Parathyroid adenoma (tissue), 2 donors: Measurements from ENCODE around the gene FBXW7.

Source experiments
- H2AFZ ChIP-seq: fragments of 300-600 bp; sonication (generic); one replicate; pipeline ENCODE4 v1.7.0; 2017; ENCODE audit warnings: antibody characterized with exemption, mild to moderate bottlenecking
- H3K27ac ChIP-seq: fragments of 300-600 bp; sonication (generic); one replicate; pipeline ENCODE4 v1.7.0; 2017
- H3K27me3 ChIP-seq: fragments of 300-600 bp; sonication (generic); one replicate; pipeline ENCODE4 v1.7.0; 2017; ENCODE audit warnings: low read length; ENCODE audit not compliant: control insufficient read depth, insufficient read depth
- H3K36me3 ChIP-seq: fragments of 300-600 bp; sonication (generic); one replicate; pipeline ENCODE4 v1.7.0; 2017; ENCODE audit warnings: low read length; ENCODE audit not compliant: control insufficient read depth, insufficient read depth
- H3K4me1 ChIP-seq: fragments of 300-600 bp; sonication (generic); one replicate; pipeline ENCODE4 v1.7.0; 2017; ENCODE audit warnings: control low read depth
- H3K4me2 ChIP-seq: fragments of 300-600 bp; sonication (generic); one replicate; pipeline ENCODE4 v1.7.0; 2017; ENCODE audit warnings: low read length
- H3K4me3 ChIP-seq: fragments of 300-600 bp; sonication (generic); one replicate; pipeline ENCODE4 v1.7.0; 2017; ENCODE audit warnings: low read depth, low read length
- H3K79me2 ChIP-seq: fragments of 300-600 bp; sonication (generic); one replicate; pipeline ENCODE4 v1.7.0; 2017; ENCODE audit warnings: control low read depth
- H3K9ac ChIP-seq: fragments of 300-600 bp; sonication (generic); one replicate; pipeline ENCODE4 v1.7.0; 2017; ENCODE audit warnings: mild to moderate bottlenecking
- H3K9me3 ChIP-seq: fragments of 300-600 bp; sonication (generic); one replicate; pipeline ENCODE4 v1.7.0; 2017; ENCODE audit warnings: low read length; ENCODE audit not compliant: control insufficient read depth
- CTCF ChIP-seq: fragments of 300-600 bp; sonication (generic); IDR thresholded peaks from one replicate; pipeline ENCODE4 v1.7.0; 2017; ENCODE audit warnings: antibody characterized with exemption, mild to moderate bottlenecking
- donor health status: primary hyperparathyroidism.

FBXW7 gene

GRCh38 chr4:152322656-152323055, 213.2 kb downstream of the FBXW7 start:
- Histone ChIP-seq H3K9me3 (no peaks in the 10 kb centered on the region), H3K9ac (no peak overlapping the region)

GRCh38 chr4:152321923-152322322, 214.0 kb downstream of the FBXW7 start:
- H3K27me3 ChIP-seq = no peaks in the 10 kb centered on the region
- no peak overlapping the region for H2AFZ ChIP-seq
- no peak overlapping the region for H3K9ac ChIP-seq
- no peak for TF ChIP-seq CTCF
- H3K9me3 ChIP-seq = no peaks in the 10 kb centered on the region
- no peaks in the 10 kb centered on the region for H3K36me3 ChIP-seq
- H3K4me1 ChIP-seq = peaks cover 1% of the 10 kb centered on the region
- no peak overlapping the region for H3K4me3 ChIP-seq
- H3K4me2 ChIP-seq = no peak overlapping the region
- H3K27ac ChIP-seq = no peak overlapping the region
- H3K79me2 ChIP-seq = no peaks in the 10 kb centered on the region

More at GRCh38 chr4:152322656-152323055, 213.2 kb downstream of the FBXW7 start:
- TF ChIP-seq CTCF = no peak
- Histone ChIP-seq H3K36me3 (no peaks in the 10 kb centered on the region), H3K4me2 (no peak overlapping the region), H3K79me2 (no peaks in the 10 kb centered on the region), H3K4me3 (no peak overlapping the region), H2AFZ (no peak overlapping the region), H3K27me3 (no peaks in the 10 kb centered on the region), H3K4me1 (no peaks in the 10 kb centered on the region), H3K27ac (no peak overlapping the region)

- Histone ChIP-seq H3K9ac (no peak overlapping the region), H2AFZ (no peak overlapping the region), H3K4me1 (peaks cover 3% of the 10 kb centered on the region), H3K36me3 (no peaks in the 10 kb centered on the region), H3K4me2 (no peak overlapping the region), H3K27ac (no peak overlapping the region), H3K4me3 (no peak overlapping the region), H3K79me2 (no peaks in the 10 kb centered on the region), H3K27me3 (no peaks in the 10 kb centered on the region), H3K9me3 (no peaks in the 10 kb centered on the region)
- no peak for TF ChIP-seq CTCF
These were observed 214.5 kb downstream of the FBXW7 start for GRCh38 chr4:152321398-152321797.

- Histone ChIP-seq H3K27me3 (no peaks in the 10 kb centered on the region), H3K4me1 (peaks cover 3% of the 10 kb centered on the region)
These were observed 218.9 kb downstream of the FBXW7 start for GRCh38 chr4:152316969-152317368.

More at GRCh38 chr4:152316969-152317368, 218.9 kb downstream of the FBXW7 start:
- TF ChIP-seq CTCF = no peak
- no peak overlapping the region for H3K4me2 ChIP-seq
- H3K79me2 ChIP-seq = no peaks in the 10 kb centered on the region
- H2AFZ ChIP-seq = no peak overlapping the region
- no peaks in the 10 kb centered on the region for H3K9me3 ChIP-seq
- H3K27ac ChIP-seq = no peak overlapping the region
- no peak overlapping the region for H3K9ac ChIP-seq
- no peaks in the 10 kb centered on the region for H3K36me3 ChIP-seq
- H3K4me3 ChIP-seq = no peak overlapping the region
